HG03159 (cell line): ENCODE results near the gene INPP1.
"Not testable (repeated sequence)": the region's sequence is repeated elsewhere in the genome, so short reads cannot be mapped to it uniquely, and the experiment has no call there.

Experiments used
- ATAC-seq: cut with Tn5 transposase; IDR thresholded peaks from one replicate; pipeline ENCODE4 v1.9.1; 2021; ENCODE audit warnings: mild to moderate bottlenecking, moderate library complexity; ENCODE audit not compliant: unreplicated experiment

Gene INPP1

DNA sequence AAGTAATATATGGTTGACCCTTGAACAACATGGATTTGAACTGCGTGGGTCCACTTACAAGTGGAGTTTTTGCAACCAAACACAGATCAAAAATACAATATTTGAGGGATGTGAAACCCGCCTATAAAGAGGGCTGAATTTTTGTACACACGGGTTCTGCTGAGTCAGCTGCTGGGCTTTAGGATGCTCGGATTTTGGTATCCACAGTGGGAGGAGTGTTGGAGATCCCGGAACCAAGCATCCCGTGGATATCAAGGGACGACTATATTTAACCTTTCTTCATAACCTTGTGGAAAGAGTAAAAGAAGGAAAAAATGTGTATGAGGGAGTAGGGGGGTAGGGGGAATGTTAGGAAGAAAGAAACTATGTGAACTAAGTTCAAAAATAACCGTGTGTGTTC is 10.0 kb upstream of the INPP1 start:
- no peak for ATAC-seq

DNA sequence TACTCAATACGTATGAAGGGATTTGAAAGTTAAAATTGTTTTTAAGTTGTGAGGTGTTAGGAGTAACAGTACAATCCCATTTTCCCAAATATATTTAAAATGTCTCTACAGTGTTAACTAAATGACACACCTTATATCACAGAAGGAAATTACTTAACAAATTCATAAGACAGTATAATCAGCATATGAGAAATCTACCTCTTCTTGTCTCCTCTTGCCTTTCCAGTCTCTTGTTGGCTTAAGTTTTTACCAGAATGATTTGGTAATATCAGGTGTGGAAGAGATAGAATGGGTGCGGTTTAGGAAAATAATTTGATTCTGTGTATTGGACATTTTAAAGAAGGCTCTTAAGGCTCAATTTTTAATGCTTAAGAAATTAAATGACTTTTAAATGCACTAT is 9.5 kb upstream of the INPP1 start:
- ATAC-seq: no peak

- no peak for ATAC-seq
Measured at GRCh38 chr2:190334479-190335224, 8.7 kb upstream of the INPP1 start.

DNA sequence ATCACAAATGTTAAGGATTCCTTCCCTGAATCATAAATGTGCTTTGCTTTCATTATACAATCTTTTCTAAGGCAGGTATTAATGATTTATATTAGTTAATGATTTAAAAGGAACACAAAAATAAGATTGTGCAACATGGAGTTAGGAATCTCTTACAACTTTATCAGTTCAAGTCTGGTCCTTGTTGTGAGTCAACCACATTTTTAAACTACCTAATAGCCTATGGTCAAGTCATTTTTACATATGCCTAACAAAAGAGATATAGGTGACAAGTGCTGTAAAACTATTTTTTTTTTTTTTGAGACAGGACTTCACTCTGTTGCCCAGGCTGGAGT is 8.2 kb upstream of the INPP1 start:
- no peak for ATAC-seq

GRCh38 chr2:190335584-190335983 is 7.8 kb upstream of the INPP1 start:
- ATAC-seq: not testable (repeated sequence)

GRCh38 chr2:190336420-190336819 is 7.0 kb upstream of the INPP1 start:
- no peak for ATAC-seq

DNA sequence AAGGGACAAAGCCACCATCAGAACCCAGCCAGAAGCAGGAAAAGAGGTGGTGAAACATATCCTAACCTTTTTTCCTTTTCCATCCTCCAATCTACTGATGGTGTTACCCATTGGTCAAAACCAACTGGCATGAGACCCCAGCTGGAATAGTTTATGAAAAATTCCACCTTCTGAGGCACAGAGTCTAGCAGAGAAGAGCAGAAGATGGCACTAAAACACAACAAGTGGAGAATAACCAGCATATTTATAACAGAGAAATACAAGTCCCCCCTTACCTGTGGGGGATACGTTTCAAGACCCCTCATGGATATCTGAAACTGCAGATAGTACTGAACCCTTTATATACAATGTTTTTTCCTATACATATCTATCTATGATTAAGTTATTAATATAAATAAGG is 4.9 kb upstream of the INPP1 start:
- ATAC-seq: no peak

GRCh38 chr2:190339394-190339793 is 4.0 kb upstream of the INPP1 start:
- no peak for ATAC-seq

GRCh38 chr2:190340369-190340768 is 3.0 kb upstream of the INPP1 start:
- no peak for ATAC-seq

DNA sequence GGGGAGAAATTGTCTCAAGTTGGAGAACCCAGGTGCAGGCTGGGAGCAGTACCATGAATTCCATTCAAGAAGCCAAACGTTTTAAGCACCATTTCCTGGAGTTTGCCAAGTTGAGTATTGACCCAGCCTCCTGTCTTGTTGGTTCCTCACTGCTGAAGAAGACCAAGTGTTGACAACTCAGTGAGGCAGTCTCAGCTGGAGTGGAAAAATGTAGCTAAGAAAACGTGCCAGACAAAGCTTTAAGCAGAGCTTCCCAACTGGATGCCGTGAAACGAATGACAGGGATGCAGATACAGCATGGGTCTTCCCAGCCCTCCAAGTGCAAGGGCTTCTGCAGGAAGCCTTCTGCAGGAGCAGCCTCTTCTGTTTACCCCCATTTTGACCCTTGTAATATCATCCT is 778 bp upstream of the INPP1 start:
- ATAC-seq: no peak

DNA sequence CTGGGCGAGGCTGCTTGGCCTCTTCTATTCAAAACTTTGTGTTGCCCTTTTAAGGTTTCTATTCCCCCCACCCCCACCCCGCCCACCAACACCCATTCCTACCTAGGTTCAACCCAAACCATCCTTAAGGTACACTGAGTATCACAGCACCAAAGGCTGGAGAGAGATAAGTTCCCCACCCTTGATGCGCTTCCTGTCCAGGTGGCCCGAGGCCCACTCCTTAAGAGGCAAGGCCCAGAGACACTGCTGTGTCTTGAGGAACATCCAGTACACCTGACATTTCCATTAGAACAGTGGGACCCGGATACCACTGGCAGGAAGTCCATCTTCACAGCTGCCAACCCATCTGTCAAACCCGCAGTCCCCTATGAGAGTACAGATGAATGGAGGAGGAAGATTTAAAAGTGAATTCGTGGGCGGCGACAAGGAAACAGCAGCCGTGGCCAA is 277 bp upstream of the INPP1 start:
- ATAC-seq: no peak

DNA sequence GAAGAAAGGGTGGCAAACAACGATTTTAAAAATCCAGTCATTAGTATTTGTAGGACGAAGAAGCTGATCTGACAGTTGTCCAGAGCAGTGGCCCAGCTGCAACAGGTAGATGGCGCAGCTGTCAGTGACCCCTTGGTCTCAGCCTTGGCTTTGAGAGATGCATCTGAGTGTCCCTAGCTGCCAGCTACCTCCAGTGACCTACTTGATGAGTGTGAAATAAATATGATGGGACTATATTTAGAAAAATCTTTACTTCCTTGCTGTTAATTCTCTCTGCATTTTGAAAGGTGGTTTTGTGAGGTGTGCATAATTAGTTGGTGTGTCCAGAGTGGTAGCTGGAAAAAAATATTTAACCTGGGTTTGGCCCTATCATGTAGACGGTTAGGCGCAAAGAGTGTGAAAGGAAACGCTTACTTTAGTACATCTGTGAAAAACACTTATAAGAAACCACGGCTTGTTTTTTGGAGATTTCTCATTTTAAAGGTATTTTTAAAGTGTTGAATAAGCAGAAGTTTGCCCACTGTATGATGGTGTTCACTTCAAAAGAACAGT is 963 bp downstream of the INPP1 start:
- ATAC-seq: peak; percentile 57

- no peak for ATAC-seq
Measured at GRCh38 chr2:190350371-190350770, 7.0 kb downstream of the INPP1 start.

DNA sequence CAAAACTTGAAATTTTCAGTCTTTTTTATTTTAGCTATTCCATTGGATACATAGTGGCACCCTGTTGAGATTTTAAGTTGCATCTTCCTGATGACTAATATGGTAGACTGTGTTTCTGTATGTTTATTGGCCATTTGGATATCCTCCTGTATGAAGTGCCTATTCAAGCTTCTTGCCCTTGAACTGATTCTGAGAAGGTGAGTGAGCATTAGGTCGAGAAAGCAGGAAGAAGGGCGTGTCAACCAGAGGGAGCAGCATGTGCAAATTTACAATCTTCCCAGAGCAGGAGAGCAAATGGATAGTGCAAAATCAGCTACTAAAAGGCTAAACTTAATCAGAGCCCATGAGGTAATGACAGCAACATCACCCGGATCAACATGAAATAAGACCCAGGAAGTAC is 8.6 kb downstream of the INPP1 start:
- ATAC-seq: no peak

DNA sequence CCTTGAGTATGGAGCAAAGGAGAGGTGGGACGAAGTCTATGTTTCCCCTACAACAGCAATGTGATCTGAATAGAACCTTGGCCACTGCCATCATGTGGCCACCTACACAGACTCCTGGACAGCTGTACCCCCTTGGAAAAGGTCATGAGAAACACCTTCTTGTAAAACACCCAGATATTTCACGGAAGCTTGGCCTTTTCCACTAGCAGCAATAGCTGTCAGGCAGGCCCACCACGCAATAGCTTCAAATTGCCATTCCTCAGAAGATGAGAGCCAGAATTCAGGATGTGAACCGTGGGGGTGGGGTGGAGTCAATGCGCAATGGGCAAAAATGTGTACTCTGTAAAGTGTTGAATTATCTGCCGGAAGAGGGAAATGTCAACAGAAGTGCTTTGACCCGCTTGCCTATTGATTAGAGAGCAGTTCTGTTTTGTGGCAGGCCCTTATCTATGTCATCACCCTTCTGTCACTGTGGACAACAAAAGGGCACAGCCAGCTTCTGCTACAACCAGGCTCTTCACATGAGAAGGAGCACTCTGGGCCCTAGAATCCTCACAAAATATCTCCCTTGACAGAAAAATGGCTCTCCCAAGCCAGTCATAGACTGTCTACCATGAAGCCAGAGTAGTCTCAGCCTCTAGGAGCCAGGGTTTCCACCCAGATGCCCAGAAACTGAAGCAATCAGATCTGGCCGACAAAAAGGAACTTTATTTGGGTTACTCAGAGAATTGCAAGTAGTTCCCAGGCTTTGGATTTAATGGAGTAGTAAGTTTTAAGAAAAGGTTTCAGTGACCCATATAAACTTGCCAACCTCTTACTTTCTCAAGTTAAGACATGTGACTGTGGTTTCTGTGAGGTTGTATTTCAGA is 9.5 kb downstream of the INPP1 start:
- no peak for ATAC-seq

DNA sequence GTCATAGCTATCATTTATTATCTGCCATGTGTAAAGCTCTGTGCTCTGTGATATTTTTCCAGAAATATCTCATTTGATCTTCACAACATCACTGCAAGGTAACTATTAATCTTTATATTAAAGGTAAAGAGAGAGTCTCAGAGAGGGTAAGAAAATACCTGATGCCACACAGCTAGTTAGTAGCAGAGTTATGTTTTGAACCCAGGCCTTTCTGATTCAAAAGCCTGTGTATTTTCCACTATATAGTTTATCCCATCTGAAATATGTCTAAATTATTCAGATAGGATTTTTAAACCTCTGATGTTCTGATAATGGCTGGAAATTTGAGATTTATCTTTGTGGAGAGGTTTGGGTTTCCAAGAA is 10.1 kb downstream of the INPP1 start:
- no peak for ATAC-seq

GRCh38 chr2:190354003-190354690 is 10.8 kb downstream of the INPP1 start:
- ATAC-seq: no peak

GRCh38 chr2:190355968-190356644 is 12.7 kb downstream of the INPP1 start:
- ATAC-seq: no peak

GRCh38 chr2:190357600-190357999 is 14.2 kb downstream of the INPP1 start:
- no peak for ATAC-seq

GRCh38 chr2:190358655-190359448 is 15.5 kb downstream of the INPP1 start:
- ATAC-seq: not testable (repeated sequence)
